GM21529 (cell line): Measurements from ENCODE around the gene FAM107B.

Experiments
- ATAC-seq: cut with Tn5 transposase; IDR thresholded peaks from one replicate; pipeline ENCODE4 v1.9.1; 2021; ENCODE audit not compliant: unreplicated experiment

FAM107B gene

DNA sequence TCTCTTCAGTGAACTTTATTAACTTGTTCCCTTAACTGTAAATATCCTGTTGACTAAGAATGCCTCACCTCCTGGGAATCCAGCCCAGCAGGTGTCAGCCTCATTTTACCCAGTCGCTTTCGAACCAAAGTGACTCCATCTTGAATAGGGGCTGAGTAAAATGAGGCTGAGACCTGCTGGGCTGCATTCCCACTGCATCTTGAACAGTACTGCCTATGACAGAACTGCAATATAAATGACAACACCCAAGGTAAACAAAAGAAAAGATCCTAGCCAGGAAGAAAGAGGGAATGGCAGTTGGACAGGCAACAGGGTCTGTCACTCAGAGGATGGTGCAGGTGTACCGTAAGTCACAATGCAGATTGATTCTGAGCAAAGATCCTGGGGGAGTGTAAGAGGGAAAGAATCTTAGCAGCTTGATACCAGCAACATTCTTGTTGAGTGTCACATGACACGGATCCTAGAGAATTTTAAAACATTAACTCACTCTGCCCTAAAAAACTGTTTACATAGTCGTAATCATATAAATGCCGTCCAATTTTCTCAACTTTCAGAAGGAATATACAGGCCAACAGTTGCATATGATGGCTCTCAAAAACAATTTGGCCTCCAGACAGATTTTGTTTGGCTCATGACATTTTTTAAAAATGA is 4.4 kb upstream of the FAM107B start:
- no peak for ATAC-seq

DNA sequence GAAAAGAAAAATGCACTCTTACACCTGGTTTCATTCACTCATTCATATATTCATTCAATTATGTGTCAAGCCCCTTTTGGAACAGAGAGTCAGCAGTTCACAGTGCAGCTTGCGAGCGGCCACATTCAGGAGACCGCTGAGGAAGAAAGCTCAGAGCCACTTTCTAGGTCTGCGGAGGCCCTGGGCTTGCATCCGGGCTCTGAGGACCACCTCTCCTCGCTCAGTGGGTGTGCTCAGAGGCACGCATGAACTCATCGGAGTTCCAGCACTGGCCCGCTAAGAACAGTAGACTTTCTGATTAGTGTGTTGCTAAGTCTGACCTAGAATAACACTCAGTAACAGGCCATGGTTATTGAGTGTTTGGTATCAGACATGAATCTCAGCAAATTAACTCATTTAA is 1.8 kb upstream of the FAM107B start:
- ATAC-seq, result no peak

DNA sequence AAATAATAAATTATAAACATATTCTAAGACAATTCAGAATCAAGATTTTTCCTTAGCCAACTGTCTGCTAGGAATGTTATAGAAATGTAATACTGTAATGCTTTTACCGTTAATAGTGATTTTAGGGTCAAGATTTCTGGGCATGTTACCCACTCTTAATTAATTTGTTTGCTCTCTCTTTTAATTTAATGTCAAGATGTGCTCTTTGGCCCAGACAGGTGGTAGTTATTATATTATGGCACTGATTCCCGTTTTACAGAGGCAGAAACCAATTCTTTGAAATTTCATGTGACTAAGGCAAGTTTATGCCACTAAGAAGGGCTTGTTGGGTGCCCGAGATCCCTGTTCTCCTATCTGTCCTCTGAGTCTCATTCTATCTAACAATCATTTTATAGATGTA is 959 bp upstream of the FAM107B start:
- no peak for ATAC-seq

DNA sequence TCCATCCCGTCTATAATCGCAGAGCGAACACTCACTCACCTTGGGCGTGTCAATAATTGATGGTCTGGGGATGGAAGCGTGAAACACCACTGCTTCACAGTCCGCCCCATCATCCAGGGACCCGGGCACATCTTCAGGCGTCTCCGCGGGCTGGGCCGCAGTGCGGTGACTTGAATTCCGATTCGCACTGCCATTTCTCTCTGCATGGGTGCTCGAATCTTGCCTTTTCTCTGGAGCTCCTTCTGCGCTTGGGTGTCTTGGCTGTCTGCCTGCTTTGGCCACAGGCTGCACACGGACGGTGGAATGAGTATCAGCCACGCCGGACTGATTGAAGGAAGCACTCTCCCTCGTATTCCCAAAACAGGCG is 500 bp downstream of the FAM107B start:
- no peak for ATAC-seq

DNA sequence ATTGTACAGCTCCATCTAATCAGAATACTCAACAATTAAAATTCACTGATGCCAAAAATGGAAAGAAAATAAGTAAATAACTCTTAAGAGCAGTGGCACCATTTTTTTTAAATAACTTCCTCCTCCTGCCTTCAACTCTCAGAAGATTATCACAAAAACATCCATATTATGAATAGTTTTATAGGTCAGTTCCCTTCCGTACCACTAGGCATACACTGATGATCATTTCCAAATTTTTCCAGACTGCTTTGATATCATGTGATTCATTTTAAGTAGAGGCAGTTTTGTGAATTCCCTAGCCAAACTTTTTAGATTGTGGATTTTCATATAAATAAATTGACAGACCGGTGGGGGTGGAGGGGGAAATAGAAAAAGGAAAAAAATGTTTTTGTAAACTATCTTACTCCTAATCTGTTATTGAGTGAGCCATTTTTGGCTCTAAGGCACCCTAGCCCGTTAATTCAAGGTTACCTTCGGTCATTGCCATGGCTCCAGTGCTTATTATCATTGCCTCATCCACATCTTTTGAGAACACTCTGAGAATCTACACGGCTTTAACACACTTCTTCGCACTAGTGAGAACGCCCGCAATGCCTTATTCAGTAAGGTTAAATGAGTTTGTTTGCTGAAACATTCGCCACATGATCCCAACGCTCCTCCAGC is 1.0 kb downstream of the FAM107B start:
- ATAC-seq, result no peak

DNA sequence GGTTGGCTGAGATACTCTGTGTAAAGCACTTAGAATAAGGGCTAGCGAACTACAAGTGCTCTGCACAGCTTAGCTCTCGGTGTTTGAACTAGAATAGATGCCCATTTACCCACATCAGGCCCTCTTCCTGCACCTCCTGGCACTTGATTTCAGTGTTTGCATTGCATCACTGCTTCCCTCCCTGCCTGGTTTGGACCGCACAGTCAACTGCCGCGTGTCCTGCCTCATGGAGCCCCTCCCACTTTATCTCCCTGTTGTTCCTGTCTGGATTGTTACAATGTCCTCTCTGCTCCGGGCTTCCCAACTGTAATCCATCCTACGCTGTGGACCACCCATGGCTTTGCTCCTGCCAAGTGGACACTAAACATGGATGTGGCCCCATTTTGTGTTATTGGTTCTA is 2.3 kb downstream of the FAM107B start:
- ATAC-seq, result no peak

DNA sequence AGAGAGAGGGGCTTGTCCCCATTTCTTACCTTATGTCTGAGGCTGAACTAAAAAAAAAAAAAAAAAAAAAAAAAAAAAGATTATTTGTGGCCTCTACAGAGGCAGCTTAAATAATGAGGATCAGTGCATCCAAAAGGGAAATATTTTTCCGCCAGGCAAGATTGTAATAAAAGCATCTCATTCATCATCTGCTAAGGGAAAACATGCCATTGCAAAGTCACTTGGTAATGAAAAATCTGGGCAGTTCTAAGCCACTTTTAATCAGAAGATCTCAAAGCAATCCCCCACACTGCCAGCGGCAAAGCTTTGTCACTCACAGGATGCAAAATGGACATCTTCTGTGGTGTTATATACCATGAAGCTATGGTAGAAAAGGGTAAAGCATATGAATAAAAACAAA is 3.8 kb downstream of the FAM107B start:
- ATAC-seq, result no peak

DNA sequence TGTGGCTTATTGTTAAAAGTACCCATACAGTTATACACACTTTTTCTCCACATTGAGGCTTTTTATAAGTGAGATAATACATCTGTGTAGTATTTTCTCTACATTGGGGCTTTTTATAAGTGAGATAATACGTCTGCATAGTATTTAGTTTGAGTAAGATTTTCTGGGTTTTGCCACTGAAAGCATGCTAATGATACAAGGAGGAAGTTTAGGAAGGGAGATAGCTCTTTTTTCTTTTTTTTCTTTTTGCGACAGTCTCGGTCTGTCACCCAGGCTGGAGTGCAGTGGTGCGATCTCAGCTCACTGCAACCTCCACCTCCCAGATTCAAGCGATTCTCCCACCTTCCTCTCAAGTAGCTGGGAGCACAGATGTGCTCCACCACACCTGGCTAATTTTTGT is 13.3 kb downstream of the FAM107B start:
- no peak for ATAC-seq

DNA sequence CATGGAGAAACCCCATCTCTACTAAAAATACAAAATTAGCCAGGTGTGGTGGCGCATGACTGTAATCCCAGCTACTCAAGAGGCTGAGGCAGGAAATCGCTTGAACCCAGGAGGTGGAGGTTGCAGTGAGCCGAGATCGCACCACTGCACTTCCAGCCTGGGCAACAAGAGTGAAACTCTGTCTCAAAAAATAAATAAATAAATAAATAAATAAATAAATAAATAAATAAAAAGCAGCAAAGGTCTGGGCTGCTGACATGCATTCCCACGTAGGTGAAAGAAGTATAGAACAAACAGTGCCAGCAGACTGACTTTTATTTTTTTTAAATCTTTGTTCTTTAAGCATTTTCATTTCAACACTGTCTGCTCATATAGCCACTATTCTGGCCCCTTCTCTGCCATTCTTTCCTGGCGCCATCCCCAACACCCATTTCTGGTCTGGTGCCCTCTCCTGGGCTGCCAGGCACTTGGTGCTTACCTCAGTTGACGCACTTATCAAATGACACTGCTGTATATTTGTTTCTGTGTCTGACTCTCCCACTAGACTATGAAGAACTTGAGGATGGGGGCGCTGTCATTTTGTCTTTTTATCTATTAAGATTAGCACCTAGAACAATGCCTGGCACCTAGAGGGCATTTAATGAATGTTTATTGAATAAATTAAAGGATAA is 15.6 kb downstream of the FAM107B start:
- ATAC-seq, result no peak

DNA sequence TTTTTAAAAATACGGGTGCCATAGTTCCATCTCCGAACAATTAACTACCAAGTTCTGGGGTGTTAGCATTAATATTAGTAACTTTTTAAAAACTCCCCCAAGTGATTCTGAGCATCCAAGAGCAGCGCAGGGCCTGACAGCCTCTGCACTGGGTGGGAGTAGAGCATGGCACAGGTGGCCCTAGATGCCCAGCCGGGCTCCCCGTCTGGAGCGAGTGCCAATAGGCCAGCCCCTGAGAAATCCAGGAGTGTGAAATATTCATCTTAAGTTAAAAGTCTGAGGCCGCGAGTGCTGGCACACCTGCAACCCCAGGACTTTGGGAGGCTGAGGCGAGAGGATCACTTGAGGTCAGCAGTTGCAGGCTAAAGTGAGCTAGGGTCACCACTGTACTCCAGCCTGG is 16.2 kb downstream of the FAM107B start:
- no peak for ATAC-seq

DNA sequence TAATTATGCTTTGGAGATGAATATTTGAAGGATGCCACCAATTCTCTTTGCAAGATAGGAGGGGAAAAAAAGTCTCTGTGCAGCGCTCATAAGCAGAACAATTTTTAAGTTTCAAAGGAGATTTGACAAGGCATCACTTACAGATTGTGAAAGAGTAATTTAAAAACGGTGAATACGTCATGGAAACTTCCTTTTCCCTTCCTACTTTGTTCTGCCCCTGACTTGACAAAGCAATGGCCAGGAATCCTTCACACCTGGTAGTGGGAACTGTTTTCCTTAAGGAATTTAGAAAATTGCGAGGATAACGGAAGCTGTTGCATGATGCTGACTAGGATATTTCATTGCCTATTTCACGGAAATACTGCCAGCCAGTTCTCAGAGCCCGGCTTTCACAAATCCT is 16.7 kb downstream of the FAM107B start:
- no peak for ATAC-seq

DNA sequence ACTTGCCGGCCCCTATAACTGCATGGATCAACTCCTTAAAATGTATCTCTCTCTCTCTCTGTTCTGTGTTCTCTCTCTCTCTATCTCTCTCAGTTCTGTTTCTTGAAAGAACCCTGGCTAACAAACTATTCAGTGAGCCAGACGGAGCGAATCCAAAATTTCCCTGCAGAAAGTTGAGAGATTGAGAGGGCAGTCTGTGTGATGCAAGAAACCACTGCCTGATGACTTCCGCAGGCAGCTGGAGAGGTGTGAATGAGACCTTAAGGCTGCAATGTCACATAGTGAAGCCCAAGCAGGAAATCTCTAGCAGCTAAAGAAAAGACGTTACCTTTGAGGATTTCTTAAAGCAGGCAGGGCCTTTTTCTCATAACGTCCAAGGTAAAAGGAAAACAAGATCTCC is 17.3 kb downstream of the FAM107B start:
- ATAC-seq, result no peak

DNA sequence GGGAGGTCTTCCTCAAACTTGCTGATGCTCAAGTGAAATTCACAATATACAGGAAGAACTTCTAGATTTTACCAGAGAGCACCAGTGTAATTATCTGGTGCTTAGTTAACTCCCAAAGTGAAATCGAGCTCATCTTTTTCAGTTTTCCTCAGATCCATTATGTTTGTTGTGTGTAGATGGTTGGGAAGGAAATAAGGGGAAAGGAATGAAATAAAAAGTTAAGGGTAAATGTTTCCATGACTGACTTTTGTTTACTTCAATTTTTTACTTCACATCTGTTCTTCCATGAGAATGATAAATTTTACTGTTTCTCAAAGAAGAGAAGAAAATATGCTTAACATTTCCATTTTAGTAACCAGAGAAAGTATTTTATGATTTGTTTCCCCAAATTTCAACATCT is 21.3 kb downstream of the FAM107B start:
- no peak for ATAC-seq

DNA sequence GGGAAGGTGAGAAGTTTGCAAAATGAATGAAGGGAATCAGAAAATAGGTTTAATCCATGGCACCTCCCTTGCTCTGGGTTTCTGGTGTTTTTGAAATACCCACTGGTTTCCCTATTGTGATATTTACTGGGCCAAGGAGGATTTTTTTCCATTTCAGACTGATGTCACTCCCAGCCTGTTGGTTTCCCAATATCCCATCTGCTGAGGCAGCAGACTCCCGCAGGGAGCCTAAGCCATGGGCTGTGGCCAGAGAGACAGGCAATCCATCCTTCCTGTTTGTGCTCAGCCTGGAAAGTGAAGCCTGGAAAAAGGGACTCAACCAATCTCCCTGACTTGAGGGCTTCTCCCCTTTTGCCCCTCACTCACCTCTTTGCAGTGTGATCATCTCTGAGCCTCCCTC is 22.8 kb downstream of the FAM107B start:
- ATAC-seq, result no peak

DNA sequence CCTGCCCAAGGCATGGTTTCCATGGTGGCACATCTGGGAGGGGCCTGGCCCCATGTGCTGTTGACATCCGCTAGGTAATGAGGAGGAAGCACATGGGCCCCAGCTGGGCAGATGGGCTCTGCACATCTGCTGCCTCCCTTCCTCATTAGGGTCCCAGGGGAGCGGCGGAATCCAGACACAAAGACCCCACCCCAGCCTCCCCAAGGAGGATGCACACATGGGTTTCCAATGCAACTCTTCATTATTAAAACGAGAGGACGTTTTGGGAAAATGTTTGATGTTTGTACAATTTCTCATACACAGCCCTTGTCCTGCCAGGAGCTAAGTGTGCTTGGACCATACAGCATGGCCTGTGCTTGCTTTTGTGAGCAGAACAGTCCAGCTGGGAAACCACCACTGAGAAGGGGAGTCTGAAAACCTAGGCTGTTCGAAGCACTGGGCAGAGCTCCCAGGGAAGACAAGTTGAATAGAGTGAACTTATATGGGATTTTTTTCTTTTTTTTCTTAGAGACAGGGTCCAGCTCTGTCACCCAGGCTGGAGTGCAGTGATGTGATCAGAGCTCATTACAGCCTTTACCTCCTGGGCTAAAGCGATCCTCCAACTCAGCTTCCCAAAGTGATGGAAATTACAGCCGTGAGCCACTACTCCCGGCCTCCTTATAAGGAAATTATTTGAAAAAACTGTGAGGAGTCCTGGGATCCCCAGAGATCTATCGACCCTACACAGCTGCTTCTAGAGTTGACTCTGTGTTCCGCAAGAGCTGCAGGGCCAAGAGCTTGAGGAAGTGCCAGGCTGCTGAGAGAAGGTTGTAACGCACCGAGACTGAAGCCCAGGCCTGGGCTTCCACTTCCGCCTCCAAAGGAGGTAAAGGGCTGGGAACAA is 23.4 kb downstream of the FAM107B start:
- peak; percentile 66 for ATAC-seq

DNA sequence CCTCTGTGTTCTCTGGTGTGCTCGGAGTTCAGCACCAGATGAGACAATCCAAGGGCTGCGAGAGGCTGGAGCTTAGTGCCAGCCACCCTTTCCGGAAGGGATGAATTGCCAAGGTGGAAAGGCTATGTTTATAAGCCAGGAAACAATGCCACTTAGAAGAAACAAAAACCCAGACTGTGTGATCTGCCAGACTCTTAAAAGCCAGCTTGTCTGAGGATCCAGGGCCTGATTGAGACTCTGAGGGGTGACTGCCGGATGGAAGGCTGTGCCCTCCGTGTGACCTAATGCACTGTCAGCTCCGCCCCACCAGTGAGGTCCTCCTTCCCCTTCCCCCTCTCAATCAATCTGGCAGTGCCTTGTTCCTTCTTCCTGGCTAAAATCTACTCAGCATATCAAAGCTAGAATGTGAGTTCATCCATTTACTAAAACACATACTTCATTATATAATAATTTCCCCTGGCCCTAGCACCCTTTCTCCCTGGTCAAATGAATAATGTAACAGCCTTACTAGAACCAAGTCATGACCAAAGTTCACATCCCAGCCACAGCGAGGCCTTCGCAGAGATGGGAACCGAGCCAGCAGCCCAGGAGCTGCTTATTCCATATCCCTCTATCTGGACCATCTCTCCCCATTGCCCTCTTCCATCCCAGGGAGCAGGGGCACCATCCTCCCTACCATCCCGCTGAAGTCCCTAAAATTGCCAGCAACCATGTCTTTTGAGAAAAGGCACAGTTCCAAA is 25.5 kb downstream of the FAM107B start:
- peak; percentile 50 for ATAC-seq

DNA sequence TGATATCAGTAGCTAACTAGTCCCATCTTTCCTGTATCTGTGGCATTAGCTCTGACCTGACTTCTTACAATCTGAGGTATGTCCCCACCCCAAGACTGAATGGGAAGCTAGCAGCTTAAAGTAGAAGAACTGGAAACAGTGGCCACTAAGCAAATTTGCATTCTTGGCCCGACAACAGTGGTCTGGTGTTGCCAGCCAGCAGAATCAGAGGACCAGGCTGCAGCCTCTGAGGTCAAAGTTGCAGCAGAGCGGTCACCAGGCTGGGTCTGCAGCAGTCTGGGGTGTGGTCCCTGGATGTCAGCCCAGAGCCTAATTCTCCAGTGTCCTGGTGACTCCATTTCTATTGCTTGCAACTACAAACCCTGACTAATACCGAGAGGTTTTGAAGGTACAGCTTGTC is 26.3 kb downstream of the FAM107B start:
- ATAC-seq, result no peak

DNA sequence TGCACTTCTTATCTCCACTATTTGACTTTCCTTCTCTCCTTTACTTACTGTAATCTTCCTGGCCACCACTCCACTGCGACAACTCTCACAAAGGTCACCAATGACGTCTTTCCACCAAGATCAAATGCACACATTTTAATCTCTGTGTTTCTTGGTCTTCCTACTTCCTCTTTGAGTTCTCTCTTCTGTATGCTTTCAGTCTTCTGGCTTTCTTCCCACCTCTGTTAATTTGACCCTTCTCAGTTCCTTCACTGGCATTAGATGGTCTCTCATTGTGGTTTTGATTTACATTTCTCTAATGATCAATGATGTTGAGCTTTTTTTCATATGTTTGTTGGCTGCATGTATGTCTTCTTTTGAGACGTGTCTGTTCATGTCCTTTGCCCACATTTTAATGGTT is 31.9 kb downstream of the FAM107B start:
- ATAC-seq, result peak; percentile 77

DNA sequence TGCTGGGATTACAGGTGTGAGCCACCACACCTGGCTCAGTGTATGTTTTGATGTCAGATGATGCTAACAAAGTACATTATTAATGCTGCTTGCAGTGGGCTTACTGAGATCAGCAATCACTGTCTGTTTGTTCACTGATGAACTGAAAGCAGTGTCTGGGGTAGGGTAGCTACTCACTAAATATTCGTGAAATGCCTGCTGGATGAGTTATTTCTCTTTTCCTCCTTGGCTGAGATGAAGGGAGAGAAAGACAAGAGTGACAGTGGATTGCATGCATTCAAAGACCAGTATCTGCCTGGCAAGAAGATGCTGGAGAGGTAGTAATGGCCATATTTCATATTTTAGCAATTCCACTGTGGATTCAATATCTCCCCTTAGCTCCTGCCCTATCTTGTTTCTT is 32.3 kb downstream of the FAM107B start:
- no peak for ATAC-seq

DNA sequence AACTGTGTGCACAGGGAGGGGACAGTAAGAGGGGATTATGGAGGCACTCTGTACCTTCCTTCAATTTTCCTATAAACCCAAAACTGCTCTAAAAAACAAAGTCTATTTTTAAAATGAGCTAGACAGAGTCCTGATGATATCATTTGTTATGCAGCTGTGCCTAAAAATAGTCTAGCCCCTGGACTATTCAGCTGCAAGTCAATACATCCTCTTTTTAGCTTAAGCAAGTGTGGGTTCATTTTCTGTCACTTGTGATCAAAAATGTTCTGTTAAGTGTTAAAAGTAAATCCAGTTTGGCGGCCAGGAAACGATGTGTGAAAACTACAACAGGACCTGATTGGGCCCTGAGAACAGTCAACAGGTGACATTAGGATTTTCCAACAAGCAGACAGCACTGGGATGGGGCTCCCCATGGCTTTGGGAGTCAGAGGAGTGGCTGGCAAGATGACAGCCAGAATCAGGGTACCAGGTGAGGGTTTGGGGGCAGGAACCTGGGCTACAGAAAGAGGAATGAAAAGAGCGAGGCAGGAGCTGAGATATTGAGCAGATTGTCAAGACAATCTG is 33.9 kb downstream of the FAM107B start:
- ATAC-seq, result peak; percentile 76
